ENCODE measurements around the gene PHLDB1.
"Not testable (repeated sequence)": the region's sequence is repeated elsewhere in the genome, so short reads cannot be mapped to it uniquely, and the experiment has no call there.

PHLDB1 gene

GRCh38 chr11:118607401-118608359, at the start of gene PHLDB1:
TSS of gene PHLDB1 (plus strand) at chr11:118607615. CDS start at chr11:118613837, 6,222 bp downstream.
- DNase-seq (ENCODE audit: low read depth) = peak; percentile 9

DNA sequence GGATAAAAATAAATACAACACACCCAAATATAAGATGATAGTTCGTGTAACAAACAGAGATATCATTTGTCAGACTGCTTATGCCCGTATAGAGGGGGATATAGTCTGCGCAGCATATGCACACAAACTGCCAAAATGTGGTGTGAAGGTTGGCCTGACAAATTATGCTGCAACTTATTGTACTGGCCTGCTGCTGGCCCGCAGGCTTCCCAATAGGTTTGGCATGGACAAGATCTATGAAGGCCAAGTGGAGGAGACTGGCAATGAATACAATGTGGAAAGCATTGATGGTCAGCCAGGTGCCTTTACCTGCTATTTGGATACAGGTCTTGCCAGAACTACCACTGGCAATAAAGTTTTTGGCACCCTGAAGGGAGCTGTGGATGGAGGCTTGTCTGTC, 46.6 kb upstream of the PHLDB1 start:
- no peak for DNase-seq (ENCODE audit: low read depth)

GRCh38 chr11:118565051-118565450, 42.4 kb upstream of the PHLDB1 start:
- DNase-seq (ENCODE audit: low read depth) = no peak

- DNase-seq (ENCODE audit: low read depth) = no peak
Measured at GRCh38 chr11:118569670-118570069, 37.7 kb upstream of the PHLDB1 start.

GRCh38 chr11:118570787-118571186, 36.6 kb upstream of the PHLDB1 start:
- no peak for DNase-seq (ENCODE audit: low read depth)

GRCh38 chr11:118571701-118572060, 35.7 kb upstream of the PHLDB1 start:
- DNase-seq (ENCODE audit: low read depth) = not testable (repeated sequence)

- peak; percentile 47 for DNase-seq (ENCODE audit: low read depth)
Measured at GRCh38 chr11:118572061-118572980, 35.1 kb upstream of the PHLDB1 start, which contains the start of gene ARCN1. TSS of gene ARCN1 (plus strand) at chr11:118572409. CDS start at chr11:118572548, 139 bp downstream.

DNA sequence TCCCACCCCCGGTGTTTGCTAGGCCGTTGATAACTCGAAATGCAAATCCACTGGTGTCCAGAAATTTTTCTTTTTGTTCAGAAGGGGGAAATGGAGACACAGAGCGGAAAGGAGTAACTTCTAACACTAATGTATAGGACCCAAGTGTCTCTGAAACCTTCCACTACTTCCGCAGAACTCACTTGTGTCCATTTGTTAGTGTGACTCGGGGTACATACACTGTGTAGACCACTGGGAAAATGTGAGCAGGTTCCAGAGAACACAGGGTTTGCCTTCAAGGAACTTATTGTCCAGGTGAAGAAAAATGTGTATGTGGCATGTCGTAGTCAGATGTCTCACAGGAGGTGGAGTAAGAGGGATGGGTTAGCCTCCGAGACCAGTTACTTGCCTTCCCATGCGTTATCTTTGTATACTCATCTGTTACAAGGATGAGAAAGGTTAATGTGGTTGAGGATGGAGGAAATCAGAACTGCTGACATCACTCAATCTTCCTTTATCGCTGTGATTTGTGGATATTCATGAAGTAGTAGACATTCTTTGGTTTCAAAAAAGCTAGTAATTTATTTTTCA, 34.3 kb upstream of the PHLDB1 start:
- no peak for DNase-seq (ENCODE audit: low read depth)

DNA sequence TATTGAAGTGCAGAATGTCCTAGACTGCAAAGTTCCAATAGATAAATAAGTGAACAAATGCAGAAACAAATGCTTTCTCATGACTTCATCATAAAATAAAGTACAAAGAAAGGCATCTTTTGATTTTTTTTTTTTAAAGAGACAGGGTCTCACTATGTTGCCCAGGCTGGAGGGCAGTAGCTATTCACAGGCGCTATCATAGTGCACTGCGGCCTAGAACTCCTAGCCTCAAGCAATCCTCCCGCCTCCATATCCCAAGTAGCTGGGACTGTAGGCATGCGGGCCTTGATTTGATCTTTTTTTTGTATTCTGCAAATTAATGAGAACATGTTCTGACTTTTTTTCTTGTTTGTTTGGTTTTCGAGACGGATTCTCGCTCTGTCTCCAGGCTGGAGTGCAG, 32.8 kb upstream of the PHLDB1 start:
- DNase-seq (ENCODE audit: low read depth) = no peak

DNA sequence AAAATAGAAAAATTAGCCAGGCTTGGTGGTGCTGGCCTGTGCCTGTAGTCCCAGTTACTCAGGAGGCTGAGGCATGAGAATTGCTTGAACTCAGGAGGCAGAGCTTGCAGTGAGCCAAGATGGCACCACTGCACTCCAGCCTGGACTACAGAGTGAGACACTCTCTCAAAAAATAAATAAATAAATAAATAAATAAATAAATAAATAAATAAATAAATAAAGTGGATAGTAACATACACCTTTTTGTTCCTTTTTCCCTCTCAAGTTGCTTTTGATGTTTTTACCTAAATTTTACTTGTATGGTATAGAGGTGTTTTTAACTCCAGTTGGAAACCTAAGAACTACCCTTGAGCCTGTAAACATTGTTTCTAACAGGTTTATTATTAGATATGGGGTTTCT, 29.4 kb upstream of the PHLDB1 start:
- not testable (repeated sequence) for DNase-seq (ENCODE audit: low read depth)

DNA sequence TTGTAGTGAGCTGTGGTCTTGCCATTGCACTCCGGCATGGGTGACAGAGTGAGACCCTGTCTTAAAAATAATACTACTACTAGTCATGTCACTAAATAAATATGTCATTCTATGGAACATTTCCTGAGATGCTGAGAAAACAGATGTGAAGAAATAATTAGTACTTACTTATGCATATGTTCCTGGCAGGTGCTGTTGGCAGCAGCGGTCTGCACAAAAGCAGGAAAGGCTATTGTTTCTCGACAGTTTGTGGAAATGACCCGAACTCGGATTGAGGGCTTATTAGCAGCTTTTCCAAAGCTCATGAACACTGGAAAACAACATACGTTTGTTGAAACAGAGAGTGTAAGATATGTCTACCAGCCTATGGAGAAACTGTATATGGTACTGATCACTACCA, 26.4 kb upstream of the PHLDB1 start:
- DNase-seq (ENCODE audit: low read depth) = no peak

DNA sequence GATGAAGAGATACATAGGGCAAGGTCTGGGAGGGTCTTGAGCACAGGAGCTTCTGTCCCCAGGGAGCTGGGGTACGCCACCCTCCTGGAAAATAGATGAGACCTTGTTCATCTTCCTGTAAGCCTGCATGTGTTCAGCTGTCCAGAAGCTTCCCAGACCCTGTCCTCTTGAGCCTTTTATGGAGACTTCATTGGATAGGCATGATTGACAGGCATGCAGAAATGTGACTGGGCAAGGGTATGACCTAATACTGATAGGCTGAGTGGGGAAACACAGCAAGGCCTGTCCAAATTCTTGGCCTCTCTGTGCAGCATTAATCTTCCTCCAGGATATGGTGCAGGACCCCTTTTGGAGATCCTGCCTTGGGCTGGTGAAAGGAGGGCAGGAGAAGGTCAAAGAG, 19.5 kb upstream of the PHLDB1 start:
- DNase-seq (ENCODE audit: low read depth) = no peak

DNA sequence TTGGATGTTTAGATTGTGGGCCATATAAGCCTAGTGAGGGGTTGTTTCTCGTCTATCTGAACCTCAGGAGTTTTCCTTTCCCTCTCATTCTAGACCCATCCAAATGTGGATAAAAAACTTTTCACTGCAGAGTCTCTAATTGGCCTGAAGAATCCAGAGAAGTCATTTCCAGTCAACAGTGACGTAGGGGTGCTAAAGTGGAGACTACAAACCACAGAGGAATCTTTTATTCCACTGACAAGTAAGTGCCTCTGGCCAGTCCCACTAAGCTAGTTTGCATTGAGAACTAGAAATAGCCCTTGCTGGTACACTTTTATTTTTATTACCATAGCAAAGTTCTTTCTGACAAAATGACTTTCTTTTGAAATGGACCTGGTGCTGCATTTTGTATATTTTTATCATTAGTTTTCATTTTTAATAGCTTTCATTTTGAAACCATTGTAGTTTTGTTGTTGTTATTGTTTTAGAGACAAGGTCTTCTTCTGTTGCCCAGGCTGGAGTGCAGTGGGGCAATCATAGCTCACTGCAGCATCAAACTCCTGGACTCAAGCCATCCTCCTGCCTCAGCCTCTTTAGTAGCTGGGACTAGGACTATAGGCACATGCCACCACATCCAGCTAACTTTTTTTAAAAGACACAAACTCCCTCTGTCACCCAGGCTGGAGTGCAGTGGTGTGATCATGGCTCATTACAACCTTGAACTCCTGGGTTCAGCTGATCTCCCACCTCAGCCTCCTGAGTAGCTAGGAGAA, 14.6 kb upstream of the PHLDB1 start:
- DNase-seq (ENCODE audit: low read depth) = no peak

DNA sequence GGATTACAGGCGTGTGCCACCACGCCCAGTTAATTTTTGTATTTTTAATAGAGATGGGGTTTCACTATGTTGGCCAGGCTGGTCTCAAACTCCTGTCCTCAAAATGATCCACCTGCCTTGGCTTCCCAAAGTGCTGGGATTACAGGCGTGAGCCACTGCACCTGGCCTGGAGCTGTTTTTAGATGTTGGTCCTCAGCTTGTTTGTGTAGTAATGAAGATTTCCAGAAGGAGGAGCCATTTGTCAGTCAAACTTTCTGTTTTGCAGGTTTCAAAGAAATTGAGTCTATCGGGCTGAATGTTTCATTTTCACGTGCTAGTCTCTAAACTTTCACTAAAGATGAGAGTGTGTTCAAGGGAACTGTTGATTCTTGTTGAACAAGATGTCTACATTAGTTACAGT, 12.4 kb upstream of the PHLDB1 start:
- DNase-seq (ENCODE audit: low read depth) = not testable (repeated sequence)

GRCh38 chr11:118596224-118597146, 10.9 kb upstream of the PHLDB1 start:
- DNase-seq (ENCODE audit: low read depth) = no peak

- DNase-seq (ENCODE audit: low read depth) = no peak
Measured at GRCh38 chr11:118597556-118597955, 9.9 kb upstream of the PHLDB1 start.

- no peak for DNase-seq (ENCODE audit: low read depth)
Measured at GRCh38 chr11:118602331-118602730, 5.1 kb upstream of the PHLDB1 start.

GRCh38 chr11:118603709-118604108, 3.7 kb upstream of the PHLDB1 start:
- not testable (repeated sequence) for DNase-seq (ENCODE audit: low read depth)

DNA sequence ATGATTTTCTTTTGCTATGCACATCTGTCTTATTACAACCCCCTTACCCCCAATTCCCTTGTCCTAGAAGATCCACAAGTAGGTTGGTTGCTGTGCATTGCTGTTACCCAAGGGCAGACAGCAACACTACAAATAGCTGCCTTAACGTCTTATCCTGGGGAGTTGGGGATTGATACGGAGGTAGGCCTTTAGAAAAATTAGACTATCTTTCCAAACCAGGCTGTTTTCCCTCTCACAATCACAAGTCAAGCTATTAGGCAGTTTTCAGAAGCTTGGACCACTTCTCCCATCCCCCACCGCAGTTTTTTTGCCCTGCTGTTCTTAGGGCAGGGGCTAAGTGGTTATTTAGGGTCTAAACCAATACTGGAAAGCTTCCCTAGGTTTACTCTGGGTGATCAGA, 2.8 kb upstream of the PHLDB1 start:
- DNase-seq (ENCODE audit: low read depth) = no peak

- DNase-seq (ENCODE audit: low read depth) = no peak
Measured at GRCh38 chr11:118605116-118605867, 2.1 kb upstream of the PHLDB1 start.
